Loucy (cell line): ENCODE results near the gene MOCS3.

ENCODE experiments used
- H2AFZ ChIP-seq: fragments of 200-600 bp; sonication (generic); 2 replicates; pipeline ENCODE4 v1.6.0; 2016; ENCODE audit warnings: antibody characterized with exemption, mild to moderate bottlenecking, low read length, moderate library complexity
- H3F3A ChIP-seq: fragments of 200-600 bp; 2 replicates; pipeline ENCODE4 v1.6.0; 2016; ENCODE audit warnings: antibody characterized with exemption, low read depth, mild to moderate bottlenecking
- H3K27me3 ChIP-seq: fragments of 200-600 bp; sonication (generic); 2 replicates; pipeline ENCODE4 v1.6.1; 2014; ENCODE audit warnings: low read length, mild to moderate bottlenecking; ENCODE audit not compliant: insufficient read depth, poor library complexity, severe bottlenecking
- H3K36me3 ChIP-seq: fragments of 200-600 bp; sonication (generic); 2 replicates; pipeline ENCODE4 v1.6.1; 2016; ENCODE audit warnings: low read length; ENCODE audit not compliant: insufficient read depth
- H3K4me1 ChIP-seq: fragments of 200-600 bp; sonication (generic); 2 replicates; pipeline ENCODE4 v1.5.1; 2014; ENCODE audit warnings: low read length, mild to moderate bottlenecking; ENCODE audit not compliant: insufficient read depth, poor library complexity, severe bottlenecking
- H3K4me2 ChIP-seq: fragments of 200-600 bp; sonication (generic); 2 replicates; pipeline ENCODE4 v1.6.0; 2014; ENCODE audit warnings: antibody characterized with exemption, low read length, low read depth, mild to moderate bottlenecking; ENCODE audit not compliant: poor library complexity, severe bottlenecking
- H3K4me3 ChIP-seq: fragments of 200-600 bp; sonication (generic); 2 replicates; pipeline ENCODE4 v1.5.1; 2014; ENCODE audit warnings: low read length, mild to moderate bottlenecking, mixed read lengths; ENCODE audit not compliant: poor library complexity, severe bottlenecking
- H3K79me2 ChIP-seq: fragments of 200-600 bp; sonication (generic); 2 replicates; pipeline ENCODE4 v1.6.1; 2014; ENCODE audit warnings: low read length; ENCODE audit not compliant: insufficient read depth
- H3K9ac ChIP-seq: fragments of 200-600 bp; sonication (generic); 2 replicates; pipeline ENCODE4 v1.6.0; 2014; ENCODE audit warnings: mild to moderate bottlenecking, low read depth, low read length, moderate library complexity; ENCODE audit not compliant: poor library complexity, severe bottlenecking
- H3K9me2 ChIP-seq: fragments of 200-600 bp; sonication (generic); replicated peaks from 2 replicates; pipeline ENCODE4 v1.6.1; 2016; ENCODE audit warnings: low read depth, low read length, mixed read lengths
- H3K9me3 ChIP-seq: fragments of 200-600 bp; sonication (generic); 2 replicates; pipeline ENCODE4 v1.6.1; 2014; ENCODE audit warnings: mild to moderate bottlenecking, antibody characterized with exemption, low read length, low read depth; ENCODE audit not compliant: insufficient read depth
- H4K20me1 ChIP-seq: fragments of 200-600 bp; sonication (generic); 2 replicates; pipeline ENCODE4 v1.6.0; 2014; ENCODE audit warnings: antibody characterized with exemption, low read length, mild to moderate bottlenecking; ENCODE audit not compliant: insufficient read depth, poor library complexity, severe bottlenecking
- CTCF ChIP-seq: fragments of 200-600 bp; sonication (generic); conservative IDR thresholded peaks from 2 replicates; pipeline ENCODE4 v1.5.1; 2014; ENCODE audit warnings: mild to moderate bottlenecking, antibody characterized with exemption, low read length
- EZH2phosphoT487 ChIP-seq: fragments of 200-600 bp; IDR thresholded peaks from 2 replicates; pipeline ENCODE4 v1.6.1; 2018; ENCODE audit warnings: antibody characterized with exemption, mild to moderate bottlenecking, moderate library complexity, borderline replicate concordance

The MOCS3 gene

GRCh38 chr20:50911716-50912115 lies 46.9 kb upstream of the MOCS3 start:
- peaks cover 41% of the 10 kb centered on the region; the same call in 1 of the 2 replicates for H3K36me3 ChIP-seq

GRCh38 chr20:50913690-50914375 lies 44.8 kb upstream of the MOCS3 start:
- H3K9me2 ChIP-seq: no peaks in the 10 kb centered on the region
- H2AFZ ChIP-seq: no peak overlapping the region
- peaks cover 34% of the 10 kb centered on the region for H3K4me1 ChIP-seq
- H3K36me3 ChIP-seq: peaks cover 44% of the 10 kb centered on the region
- TF ChIP-seq EZH2phosphoT487 (no peak), CTCF (no peak)
- H3K79me2 ChIP-seq: peaks cover 100% of the 10 kb centered on the region
- H4K20me1 ChIP-seq: peaks cover 100% of the 10 kb centered on the region
- no peak overlapping the region for H3K4me3 ChIP-seq
- no peak overlapping the region for H3K4me2 ChIP-seq
- H3K27me3 ChIP-seq: no peaks in the 10 kb centered on the region
- 0 out of 2 replicates have a peak, but pooled peaks cover 4% of the 10 kb centered on the region for H3F3A ChIP-seq
- H3K9me3 ChIP-seq: no peaks in the 10 kb centered on the region
- H3K9ac ChIP-seq: no peak overlapping the region

More at GRCh38 chr20:50911716-50912115, 46.9 kb upstream of the MOCS3 start:
- no peak overlapping the region for H2AFZ ChIP-seq
- H3K9me2 ChIP-seq: no peaks in the 10 kb centered on the region
- H3K4me1 ChIP-seq: peaks cover 22% of the 10 kb centered on the region
- H3K9me3 ChIP-seq: no peaks in the 10 kb centered on the region
- 0 out of 2 replicates have a peak, but pooled peaks cover 4% of the 10 kb centered on the region for H3F3A ChIP-seq
- peaks cover 100% of the 10 kb centered on the region for H3K79me2 ChIP-seq
- TF ChIP-seq EZH2phosphoT487: no peak
- H3K4me2 ChIP-seq: no peak overlapping the region
- H3K9ac ChIP-seq: no peak overlapping the region
- H4K20me1 ChIP-seq: peaks cover 97% of the 10 kb centered on the region
- no peak overlapping the region for H3K4me3 ChIP-seq
- no peaks in the 10 kb centered on the region for H3K27me3 ChIP-seq

GRCh38 chr20:50915424-50915823 lies 43.2 kb upstream of the MOCS3 start:
- no peak overlapping the region for H2AFZ ChIP-seq
- no peak overlapping the region for H3K9ac ChIP-seq
- no peaks in the 10 kb centered on the region for H3K9me3 ChIP-seq
- peaks cover 38% of the 10 kb centered on the region for H3K4me1 ChIP-seq
- 0 out of 2 replicates have a peak, but pooled peaks cover 4% of the 10 kb centered on the region for H3F3A ChIP-seq
- peaks cover 100% of the 10 kb centered on the region for H3K79me2 ChIP-seq
- H3K27me3 ChIP-seq: no peaks in the 10 kb centered on the region
- H3K9me2 ChIP-seq: no peaks in the 10 kb centered on the region
- H3K36me3 ChIP-seq: peaks cover 45% of the 10 kb centered on the region
- no peak for TF ChIP-seq EZH2phosphoT487
- TF ChIP-seq CTCF: no peak
- H3K4me3 ChIP-seq: no peak overlapping the region
- H3K4me2 ChIP-seq: no peak overlapping the region
- peaks cover 95% of the 10 kb centered on the region for H4K20me1 ChIP-seq
